ENCODE data around the gene RARRES1. TPM values are rescaled to one million over a fixed set of nuclear protein-coding genes. Genes with fewer than 3 reads are reported as not detected.
A peak's percentile ranks its signal among the peaks of the same experiment; 100 is the strongest.

The RARRES1 gene
- total RNA-seq, 1 donor from 2014 or later: 2.4 TPM

- H3K36me3 Mint-ChIP-seq (ENCODE audit: unreplicated experiment): peaks cover 2% of the 10 kb centered on the region
- peak; percentile 38 for DNase-seq (ENCODE audit: extremely low spot score, unreplicated experiment)
- TF ChIP-seq CTCF (IDR thresholded peaks at IDR 0.05): no peak
- no peaks in the 10 kb centered on the region for H3K27me3 Mint-ChIP-seq (ENCODE audit: unreplicated experiment)
- no peaks in the 10 kb centered on the region for H3K9me3 Mint-ChIP-seq (ENCODE audit: unreplicated experiment)
- H3K4me3 Mint-ChIP-seq (ENCODE audit: unreplicated experiment): no peak overlapping the region
- no peaks in the 10 kb centered on the region for H3K4me1 Mint-ChIP-seq (ENCODE audit: unreplicated experiment)
- H3K27ac Mint-ChIP-seq (ENCODE audit: unreplicated experiment): no peak overlapping the region
Observed at GRCh38 chr3:158753854-158754253, 21.6 kb upstream of the RARRES1 start.

GRCh38 chr3:158751316-158751715 lies 19.1 kb upstream of the RARRES1 start:
- no peak overlapping the region for H3K27ac Mint-ChIP-seq (ENCODE audit: unreplicated experiment)
- H3K36me3 Mint-ChIP-seq (ENCODE audit: unreplicated experiment): peaks cover 6% of the 10 kb centered on the region
- H3K4me3 Mint-ChIP-seq (ENCODE audit: unreplicated experiment): no peak overlapping the region
- peaks cover 6% of the 10 kb centered on the region for H3K4me1 Mint-ChIP-seq (ENCODE audit: unreplicated experiment)
- DNase-seq (ENCODE audit: extremely low spot score, unreplicated experiment): no peak
- no peak for TF ChIP-seq CTCF (IDR thresholded peaks at IDR 0.05)
- H3K9me3 Mint-ChIP-seq (ENCODE audit: unreplicated experiment): no peaks in the 10 kb centered on the region
- no peaks in the 10 kb centered on the region for H3K27me3 Mint-ChIP-seq (ENCODE audit: unreplicated experiment)

- Mint-ChIP-seq H3K36me3 (ENCODE audit: unreplicated experiment) (peaks cover 6% of the 10 kb centered on the region), H3K27ac (ENCODE audit: unreplicated experiment) (no peak overlapping the region), H3K4me3 (ENCODE audit: unreplicated experiment) (no peak overlapping the region), H3K4me1 (ENCODE audit: unreplicated experiment) (peaks cover 6% of the 10 kb centered on the region), H3K9me3 (ENCODE audit: unreplicated experiment) (no peaks in the 10 kb centered on the region), H3K27me3 (ENCODE audit: unreplicated experiment) (no peaks in the 10 kb centered on the region)
- no peak for DNase-seq (ENCODE audit: extremely low spot score, unreplicated experiment)
- no peak for TF ChIP-seq CTCF (IDR thresholded peaks at IDR 0.05)
Observed at GRCh38 chr3:158750016-158750415, 17.8 kb upstream of the RARRES1 start.

GRCh38 chr3:158749526-158749925 lies 17.3 kb upstream of the RARRES1 start:
- peaks cover 6% of the 10 kb centered on the region for H3K4me1 Mint-ChIP-seq (ENCODE audit: unreplicated experiment)

GRCh38 chr3:158748237-158748828 lies 16.1 kb upstream of the RARRES1 start:
- Mint-ChIP-seq H3K36me3 (ENCODE audit: unreplicated experiment) (peaks cover 6% of the 10 kb centered on the region), H3K27ac (ENCODE audit: unreplicated experiment) (no peak overlapping the region), H3K9me3 (ENCODE audit: unreplicated experiment) (no peaks in the 10 kb centered on the region)

More at GRCh38 chr3:158749526-158749925, 17.3 kb upstream of the RARRES1 start:
- no peak for DNase-seq (ENCODE audit: extremely low spot score, unreplicated experiment)
- Mint-ChIP-seq H3K36me3 (ENCODE audit: unreplicated experiment) (peaks cover 6% of the 10 kb centered on the region), H3K27ac (ENCODE audit: unreplicated experiment) (no peak overlapping the region), H3K27me3 (ENCODE audit: unreplicated experiment) (no peaks in the 10 kb centered on the region), H3K4me3 (ENCODE audit: unreplicated experiment) (no peak overlapping the region), H3K9me3 (ENCODE audit: unreplicated experiment) (no peaks in the 10 kb centered on the region)
- no peak for TF ChIP-seq CTCF (IDR thresholded peaks at IDR 0.05)

More at GRCh38 chr3:158748237-158748828, 16.1 kb upstream of the RARRES1 start:
- no peaks in the 10 kb centered on the region for H3K27me3 Mint-ChIP-seq (ENCODE audit: unreplicated experiment)
- peaks cover 6% of the 10 kb centered on the region for H3K4me1 Mint-ChIP-seq (ENCODE audit: unreplicated experiment)
- no peak overlapping the region for H3K4me3 Mint-ChIP-seq (ENCODE audit: unreplicated experiment)
- no peak for DNase-seq (ENCODE audit: extremely low spot score, unreplicated experiment)
- TF ChIP-seq CTCF (IDR thresholded peaks at IDR 0.05): no peak
